Activated B cell treated with CpG ODN at 0.5 μM for 24 hours (primary cell): ENCODE results near the gene VSTM2B. TPM values are rescaled to one million over a fixed set of nuclear protein-coding genes. Genes with fewer than 3 reads are reported as not detected.

Experiments
- ATAC-seq: fragments of 200-7000 bp; cut with Tn5 transposase; one replicate; pipeline ENCODE4 v1.10.0; 2021; ENCODE audit warnings: low read depth, mild to moderate bottlenecking, moderate library complexity
- CTCF ChIA-PET: fragments of 350-600 bp; sonication (Branson Sonifier 250); formaldehyde crosslinking; loops from one replicate; lab custom pipeline; 2021; ENCODE audit warnings: antibody characterized with exemption; lab: Charles Lee
- POLR2A ChIA-PET: fragments of 350-600 bp; sonication (Branson Sonifier 250); formaldehyde crosslinking; loops from one replicate; lab custom pipeline; 2021; ENCODE audit warnings: antibody characterized with exemption; lab: Charles Lee
- DNase-seq: peaks from one replicate; pipeline ENCODE4 v3.0.0; 2022
- H3K27ac Mint-ChIP-seq: one replicate; pipeline ENCODE4 v1.8.0; 2020; ENCODE audit warnings: mixed read lengths
- H3K27me3 Mint-ChIP-seq: one replicate; pipeline ENCODE4 v1.8.0; 2021; ENCODE audit warnings: mixed read lengths
- H3K36me3 Mint-ChIP-seq: one replicate; pipeline ENCODE4 v1.8.0; 2021; ENCODE audit warnings: low read depth, mixed read lengths
- H3K4me1 Mint-ChIP-seq: one replicate; pipeline ENCODE4 v1.8.0; 2021; ENCODE audit warnings: mixed read lengths
- H3K4me3 Mint-ChIP-seq: one replicate; pipeline ENCODE4 v1.8.0; 2020; ENCODE audit warnings: mild to moderate bottlenecking, mixed read lengths
- H3K9me3 Mint-ChIP-seq: one replicate; pipeline ENCODE4 v1.8.0; 2020; ENCODE audit warnings: mixed read lengths
- intact Hi-C: fragments of 100-400 bp; cut with micrococcal nuclease; formaldehyde crosslinking; loops from one replicate; pipeline ENCODE4 v1.15.1; 2024
- total RNA-seq: library from RNA; stranded (reverse); gene quantifications from 2 replicates; pipeline ENCODE4 v1.2.3, GENCODE V29; 2022
- TF ChIP-seq, protein P1 (sequence below): fragments of 200-600 bp; IDR thresholded peaks from one replicate; pipeline ENCODE4 v1.8.0; 2022; ENCODE audit warnings: antibody characterized with exemption, mild to moderate bottlenecking

The VSTM2B gene
- total RNA-seq, 1 donor from 2014 or later: not detected

DNA sequence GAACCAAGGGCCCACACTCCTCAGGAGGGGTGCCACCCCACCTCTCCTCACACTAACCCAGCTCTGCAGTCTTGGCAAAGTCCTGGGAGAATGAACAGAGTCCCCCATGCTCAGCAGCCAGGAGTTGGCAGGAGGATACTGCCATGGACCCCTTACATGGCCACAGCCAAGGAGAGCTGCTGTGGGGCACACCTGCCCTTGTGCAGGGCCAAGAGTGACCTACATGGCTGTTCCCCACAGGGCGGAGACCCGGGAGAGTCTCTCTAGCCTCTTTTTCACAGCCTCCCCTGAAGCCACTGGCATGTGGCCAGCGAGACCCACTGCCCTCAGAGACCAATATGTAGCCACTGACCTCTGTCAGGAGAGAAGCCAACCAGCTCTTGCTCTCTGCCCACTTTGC lies 45.9 kb upstream of the VSTM2B start:
- H3K4me1 Mint-ChIP-seq: no peaks in the 10 kb centered on the region
- H3K4me3 Mint-ChIP-seq: no peak overlapping the region
- POLR2A ChIA-PET: no interaction called here
- CTCF ChIA-PET: no interaction called here
- no peak overlapping the region for H3K27ac Mint-ChIP-seq
- no peak for ATAC-seq
- H3K9me3 Mint-ChIP-seq: peaks cover 15% of the 10 kb centered on the region
- H3K27me3 Mint-ChIP-seq: no peaks in the 10 kb centered on the region
- TF ChIP-seq, protein P1, sequence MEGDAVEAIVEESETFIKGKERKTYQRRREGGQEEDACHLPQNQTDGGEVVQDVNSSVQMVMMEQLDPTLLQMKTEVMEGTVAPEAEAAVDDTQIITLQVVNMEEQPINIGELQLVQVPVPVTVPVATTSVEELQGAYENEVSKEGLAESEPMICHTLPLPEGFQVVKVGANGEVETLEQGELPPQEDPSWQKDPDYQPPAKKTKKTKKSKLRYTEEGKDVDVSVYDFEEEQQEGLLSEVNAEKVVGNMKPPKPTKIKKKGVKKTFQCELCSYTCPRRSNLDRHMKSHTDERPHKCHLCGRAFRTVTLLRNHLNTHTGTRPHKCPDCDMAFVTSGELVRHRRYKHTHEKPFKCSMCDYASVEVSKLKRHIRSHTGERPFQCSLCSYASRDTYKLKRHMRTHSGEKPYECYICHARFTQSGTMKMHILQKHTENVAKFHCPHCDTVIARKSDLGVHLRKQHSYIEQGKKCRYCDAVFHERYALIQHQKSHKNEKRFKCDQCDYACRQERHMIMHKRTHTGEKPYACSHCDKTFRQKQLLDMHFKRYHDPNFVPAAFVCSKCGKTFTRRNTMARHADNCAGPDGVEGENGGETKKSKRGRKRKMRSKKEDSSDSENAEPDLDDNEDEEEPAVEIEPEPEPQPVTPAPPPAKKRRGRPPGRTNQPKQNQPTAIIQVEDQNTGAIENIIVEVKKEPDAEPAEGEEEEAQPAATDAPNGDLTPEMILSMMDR: no peak
- no peaks in the 10 kb centered on the region for H3K36me3 Mint-ChIP-seq
- intact Hi-C loops: no loop called here
- no peak for DNase-seq

DNA sequence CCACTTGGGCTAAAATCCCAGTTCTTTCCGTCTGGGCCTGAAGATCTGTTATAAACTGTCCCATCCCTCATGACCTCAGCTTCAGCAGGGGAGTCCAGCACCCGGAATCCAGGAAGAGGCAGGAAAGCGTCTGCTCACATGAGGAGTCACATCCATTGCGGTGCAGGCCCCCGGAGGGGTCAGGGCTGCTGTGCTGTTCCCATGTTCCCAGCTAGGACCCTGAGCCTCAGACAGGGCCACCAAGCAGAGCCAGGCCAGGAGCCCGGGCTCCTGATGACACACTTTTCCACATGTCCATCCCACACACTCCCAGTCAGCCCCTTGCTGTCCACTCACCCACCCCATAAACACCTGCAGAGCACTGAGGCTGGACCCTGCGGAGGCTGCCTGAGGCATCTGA lies 45.3 kb upstream of the VSTM2B start:
- Mint-ChIP-seq H3K27me3 (no peaks in the 10 kb centered on the region), H3K9me3 (peaks cover 15% of the 10 kb centered on the region), H3K36me3 (no peaks in the 10 kb centered on the region), H3K4me1 (no peaks in the 10 kb centered on the region), H3K27ac (no peak overlapping the region), H3K4me3 (no peak overlapping the region)
- intact Hi-C loops: no loop called here
- TF ChIP-seq, protein P1: no peak
- no peak for DNase-seq
- ATAC-seq: no peak
- ChIA-PET CTCF (no interaction called here), POLR2A (no interaction called here)

- Mint-ChIP-seq H3K27me3 (no peaks in the 10 kb centered on the region), H3K27ac (no peak overlapping the region), H3K4me3 (no peak overlapping the region), H3K4me1 (no peaks in the 10 kb centered on the region), H3K36me3 (no peaks in the 10 kb centered on the region), H3K9me3 (peaks cover 12% of the 10 kb centered on the region)
- ChIA-PET CTCF (no interaction called here), POLR2A (no interaction called here)
- DNase-seq: no peak
- intact Hi-C loops: no loop called here
- no peak for ATAC-seq
- TF ChIP-seq, protein P1: no peak
Measured at GRCh38 chr19:29482855-29483640, 42.7 kb upstream of the VSTM2B start.

DNA sequence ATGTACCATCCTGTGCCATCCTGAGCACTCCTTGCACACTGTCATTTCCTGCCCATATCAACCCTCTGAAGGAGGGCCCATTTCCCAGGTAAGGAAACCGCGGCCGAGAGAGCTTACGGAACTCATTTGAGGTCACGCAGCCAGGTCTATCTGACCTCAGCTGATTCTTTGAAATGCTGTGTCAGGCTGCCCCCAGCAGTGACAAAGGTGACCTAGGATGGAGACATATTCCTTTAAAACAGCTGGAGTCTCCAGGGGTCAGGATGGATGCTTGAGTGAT lies 42.2 kb upstream of the VSTM2B start:
- Mint-ChIP-seq H3K27me3 (no peaks in the 10 kb centered on the region), H3K4me1 (no peaks in the 10 kb centered on the region), H3K36me3 (no peaks in the 10 kb centered on the region), H3K9me3 (peaks cover 12% of the 10 kb centered on the region), H3K27ac (no peak overlapping the region), H3K4me3 (no peak overlapping the region)
- no peak for ATAC-seq
- ChIA-PET CTCF (no interaction called here), POLR2A (no interaction called here)
- no peak for DNase-seq
- TF ChIP-seq, protein P1: no peak
- intact Hi-C loops: no loop called here

- Mint-ChIP-seq H3K27ac (no peak overlapping the region), H3K4me1 (no peaks in the 10 kb centered on the region), H3K27me3 (no peaks in the 10 kb centered on the region), H3K36me3 (no peaks in the 10 kb centered on the region), H3K4me3 (no peak overlapping the region), H3K9me3 (peaks cover 12% of the 10 kb centered on the region)
- ATAC-seq: no peak
- TF ChIP-seq, protein P1: no peak
- ChIA-PET POLR2A (no interaction called here), CTCF (no interaction called here)
- DNase-seq: no peak
- intact Hi-C loops: no loop called here
Measured at GRCh38 chr19:29483944-29484581, 41.7 kb upstream of the VSTM2B start.
